Neuronal stem cell (in vitro differentiated cells): ENCODE data around the gene CACNG5.

Experiments
- DNase-seq: peaks from one replicate; pipeline ENCODE4 v3.0.0-alpha.2; 2013; ENCODE audit warnings: low spot score
- H2AFZ ChIP-seq: one replicate; pipeline ENCODE4 v1.6.1; 2013; ENCODE audit warnings: mild to moderate bottlenecking, low read length, inconsistent platforms
- H2AK5ac ChIP-seq: 2 replicates; pipeline ENCODE4 v1.6.1; 2013; ENCODE audit warnings: low read depth, mild to moderate bottlenecking, inconsistent platforms, low read length, moderate library complexity, mixed read lengths
- H2BK120ac ChIP-seq: 2 replicates; pipeline ENCODE4 v1.6.1; 2013; ENCODE audit warnings: low read depth, mild to moderate bottlenecking, inconsistent platforms, low read length, moderate library complexity, mixed read lengths
- H2BK12ac ChIP-seq: one replicate; pipeline ENCODE4 v1.6.1; 2013; ENCODE audit warnings: low read length, inconsistent platforms
- H2BK15ac ChIP-seq: 2 replicates; pipeline ENCODE4 v1.6.1; 2013; ENCODE audit warnings: mild to moderate bottlenecking, low read length, inconsistent platforms, mixed read lengths
- H2BK5ac ChIP-seq: one replicate; pipeline ENCODE4 v1.6.1; 2013; ENCODE audit warnings: inconsistent platforms, mild to moderate bottlenecking, low read length, moderate library complexity
- H3K14ac ChIP-seq: one replicate; pipeline ENCODE4 v1.6.1; 2013; ENCODE audit warnings: low read length, inconsistent platforms
- H3K18ac ChIP-seq: 2 replicates; pipeline ENCODE4 v1.6.1; 2013; ENCODE audit warnings: low read length, inconsistent platforms
- H3K23ac ChIP-seq: 2 replicates; pipeline ENCODE4 v1.6.1; 2013; ENCODE audit warnings: low read depth, mild to moderate bottlenecking, mixed read lengths, low read length, inconsistent platforms; ENCODE audit not compliant: poor library complexity
- H3K27ac ChIP-seq: replicated peaks from 3 replicates; pipeline ENCODE4 v1.5.1; 2013; ENCODE audit warnings: low read length, inconsistent platforms
- H3K27me3 ChIP-seq, 3 experiments: 2 replicates each; pipeline ENCODE4 v1.6.1; 2013; ENCODE audit warnings: low read length in 3 of 3, mild to moderate bottlenecking in 2 of 3, inconsistent platforms in 1 of 3, low read depth in 1 of 3, mixed read lengths in 1 of 3, moderate library complexity in 1 of 3; ENCODE audit not compliant: control insufficient read depth in 3 of 3, insufficient read depth in 3 of 3
- H3K36me3 ChIP-seq, 2 donors: replicated peaks in 1 of 2; 2 replicates each; pipeline ENCODE4 v1.6.1; 2013; ENCODE audit warnings: low read length in 2 of 2; ENCODE audit not compliant: control insufficient read depth in 2 of 2, insufficient read depth in 2 of 2
- H3K4ac ChIP-seq: 2 replicates; pipeline ENCODE4 v1.6.1; 2013; ENCODE audit warnings: inconsistent platforms, mild to moderate bottlenecking, low read length, moderate library complexity
- H3K4me1 ChIP-seq, 2 donors: 1 replicate in 1 of 2; 2 replicates in 1 of 2; pipeline ENCODE4 v1.6.1; 2013; ENCODE audit warnings: low read length in 2 of 2, low read depth in 1 of 2; ENCODE audit not compliant: control insufficient read depth in 2 of 2, insufficient read depth in 1 of 2
- H3K4me2 ChIP-seq: one replicate; pipeline ENCODE4 v1.6.1; 2013; ENCODE audit warnings: mild to moderate bottlenecking, low read length, inconsistent platforms; ENCODE audit not compliant: insufficient read depth, poor library complexity, severe bottlenecking
- H3K4me3 ChIP-seq, 2 donors: 2 replicates each; pipeline ENCODE4 v1.5.1; 2013; ENCODE audit warnings: low read length in 2 of 2, mild to moderate bottlenecking in 2 of 2, inconsistent platforms in 1 of 2, moderate library complexity in 1 of 2
- H3K79me1 ChIP-seq: one replicate; pipeline ENCODE4 v1.6.1; 2013; ENCODE audit warnings: low read depth, mild to moderate bottlenecking, inconsistent platforms, low read length, moderate library complexity
- H3K9ac ChIP-seq: one replicate; pipeline ENCODE4 v1.6.1; 2013; ENCODE audit warnings: mild to moderate bottlenecking, low read depth, low read length, inconsistent platforms; ENCODE audit not compliant: poor library complexity
- H3K9me3 ChIP-seq, 2 donors: replicated peaks in 1 of 2; 2 replicates each; pipeline versions ENCODE3 to v1.6.1; 2013; ENCODE audit warnings: low read length in 2 of 2, mild to moderate bottlenecking in 2 of 2, inconsistent platforms in 1 of 2, low read depth in 1 of 2, mixed read lengths in 1 of 2, moderate library complexity in 1 of 2; ENCODE audit not compliant: control insufficient read depth in 2 of 2, insufficient read depth in 1 of 2
- H4K8ac ChIP-seq: one replicate; pipeline ENCODE4 v1.6.1; 2013; ENCODE audit warnings: low read depth, mild to moderate bottlenecking, inconsistent platforms, low read length, moderate library complexity
- H4K91ac ChIP-seq: one replicate; pipeline ENCODE4 v1.6.1; 2013; ENCODE audit warnings: low read length, low read depth, mild to moderate bottlenecking, inconsistent platforms; ENCODE audit not compliant: poor library complexity
- WGBS, 2 donors: extraction: QIAGEN DNeasy Blood & Tissue Kit; methylation state at CpG; one replicate each; pipeline ENCODE4 v1.1.7; 2013; ENCODE audit warnings: missing lambda C conversion rate in 2 of 2, mixed read lengths in 1 of 2; ENCODE audit not compliant: insufficient read length in 2 of 2, insufficient replicate concordance in 1 of 2; ENCODE audit errors: extremely low coverage in 2 of 2; 5-methylcytosine and 5-hydroxymethylcytosine counted together

CACNG5 gene

GRCh38 chr17:66829386-66829864 is 5.5 kb upstream of the CACNG5 start:
- peak; percentile 70 for DNase-seq
- WGBS, 2 donors = no CpG with 5 or more reads among the region's 18 CpGs
- H3K9me3 ChIP-seq = no peaks in the 10 kb centered on the region

GRCh38 chr17:66829883-66830282 is 5.0 kb upstream of the CACNG5 start:
- H3K27ac ChIP-seq = no peak overlapping the region

More at GRCh38 chr17:66829386-66829864, 5.5 kb upstream of the CACNG5 start:
- H3K4me1 ChIP-seq = peaks cover 5 to 15% of the 10 kb centered on the region in 2 donors
- no peak overlapping the region for H4K8ac ChIP-seq
- H3K36me3 ChIP-seq = no peaks in the 10 kb centered on the region
- H3K4me3 ChIP-seq = no peak overlapping the region
- H3K79me1 ChIP-seq = no peaks in the 10 kb centered on the region
- H2AK5ac ChIP-seq = no peak overlapping the region
- H3K4me2 ChIP-seq = no peak overlapping the region
- no peak overlapping the region for H3K23ac ChIP-seq
- H2BK12ac ChIP-seq = no peak overlapping the region
- H2BK15ac ChIP-seq = no peak overlapping the region
- no peak overlapping the region for H3K18ac ChIP-seq
- no peak overlapping the region for H3K9ac ChIP-seq
- no peak overlapping the region for H3K4ac ChIP-seq
- H3K14ac ChIP-seq = no peak overlapping the region
- H2BK5ac ChIP-seq = no peak overlapping the region
- peaks cover 0 to 41% (median 8%) of the 10 kb centered on the region in 3 experiments for H3K27me3 ChIP-seq
- H2AFZ ChIP-seq = no peak overlapping the region
- H3K27ac ChIP-seq = no peak overlapping the region
- no peak overlapping the region for H4K91ac ChIP-seq
- H2BK120ac ChIP-seq = no peak overlapping the region

GRCh38 chr17:66830451-66830850 is 4.5 kb upstream of the CACNG5 start:
- no peaks in the 10 kb centered on the region for H3K79me1 ChIP-seq
- no peak overlapping the region for H4K8ac ChIP-seq
- peak overlapping the region; percentile 77 for H3K23ac ChIP-seq

More at GRCh38 chr17:66829883-66830282, 5.0 kb upstream of the CACNG5 start:
- Histone ChIP-seq H3K4me2 (no peak overlapping the region), H3K4me3 (no peak overlapping the region), H3K9me3 (no peaks in the 10 kb centered on the region), H3K27me3 (peaks cover 0 to 40% (median 12%) of the 10 kb centered on the region in 3 experiments), H3K18ac (no peak overlapping the region), H4K8ac (no peak overlapping the region), H2AFZ (peak overlapping the region; percentile 25), H3K23ac (no peak overlapping the region), H2AK5ac (no peak overlapping the region), H3K9ac (no peak overlapping the region), H2BK120ac (no peak overlapping the region), H4K91ac (no peak overlapping the region), H2BK15ac (no peak overlapping the region), H3K36me3 (no peaks in the 10 kb centered on the region), H3K14ac (no peak overlapping the region), H2BK5ac (no peak overlapping the region), H3K4me1 (peaks cover 5 to 17% of the 10 kb centered on the region in 2 donors), H3K79me1 (no peaks in the 10 kb centered on the region), H3K4ac (no peak overlapping the region), H2BK12ac (no peak overlapping the region)
- WGBS, 2 donors = no CpG with 5 or more reads among the region's 10 CpGs
- DNase-seq = no peak

GRCh38 chr17:66831383-66832210 is 3.3 kb upstream of the CACNG5 start:
- Histone ChIP-seq H3K9ac (no peak overlapping the region), H4K8ac (no peak overlapping the region), H3K4me3 (no peak overlapping the region), H3K4ac (no peak overlapping the region), H2BK120ac (no peak overlapping the region), H3K4me1 (peaks cover 5 to 17% of the 10 kb centered on the region in 2 donors), H3K27ac (no peak overlapping the region), H3K9me3 (no peaks in the 10 kb centered on the region), H3K79me1 (no peaks in the 10 kb centered on the region), H3K18ac (no peak overlapping the region), H2AK5ac (no peak overlapping the region), H2BK15ac (no peak overlapping the region), H3K27me3 (peaks cover 4 to 52% (median 28%) of the 10 kb centered on the region in 3 experiments), H3K4me2 (no peak overlapping the region), H3K36me3 (no peaks in the 10 kb centered on the region), H2BK12ac (no peak overlapping the region), H4K91ac (no peak overlapping the region), H3K14ac (no peak overlapping the region), H3K23ac (no peak overlapping the region), H2BK5ac (no peak overlapping the region), H2AFZ (no peak overlapping the region)
- DNase-seq = no peak
- WGBS, 2 donors = no CpG with 5 or more reads among the region's 14 CpGs

More at GRCh38 chr17:66830451-66830850, 4.5 kb upstream of the CACNG5 start:
- Histone ChIP-seq H3K36me3 (no peaks in the 10 kb centered on the region), H3K18ac (peak overlapping the region; percentile 3), H2BK5ac (no peak overlapping the region), H2AFZ (no peak overlapping the region), H3K9me3 (no peaks in the 10 kb centered on the region), H3K4me1 (peaks cover 5 to 17% of the 10 kb centered on the region in 2 donors), H3K4me2 (no peak overlapping the region), H2BK15ac (no peak overlapping the region), H3K9ac (no peak overlapping the region), H3K14ac (no peak overlapping the region), H4K91ac (no peak overlapping the region), H2BK120ac (no peak overlapping the region), H3K27me3 (peaks cover 4 to 41% (median 17%) of the 10 kb centered on the region in 3 experiments), H3K4me3 (no peak overlapping the region), H2AK5ac (no peak overlapping the region), H2BK12ac (no peak overlapping the region), H3K4ac (no peak overlapping the region), H3K27ac (no peak overlapping the region)
- WGBS, 2 donors = no CpG with 5 or more reads among the region's 4 CpGs
- DNase-seq = no peak
